Measurements from ENCODE around the gene TMEM266.

DNA sequence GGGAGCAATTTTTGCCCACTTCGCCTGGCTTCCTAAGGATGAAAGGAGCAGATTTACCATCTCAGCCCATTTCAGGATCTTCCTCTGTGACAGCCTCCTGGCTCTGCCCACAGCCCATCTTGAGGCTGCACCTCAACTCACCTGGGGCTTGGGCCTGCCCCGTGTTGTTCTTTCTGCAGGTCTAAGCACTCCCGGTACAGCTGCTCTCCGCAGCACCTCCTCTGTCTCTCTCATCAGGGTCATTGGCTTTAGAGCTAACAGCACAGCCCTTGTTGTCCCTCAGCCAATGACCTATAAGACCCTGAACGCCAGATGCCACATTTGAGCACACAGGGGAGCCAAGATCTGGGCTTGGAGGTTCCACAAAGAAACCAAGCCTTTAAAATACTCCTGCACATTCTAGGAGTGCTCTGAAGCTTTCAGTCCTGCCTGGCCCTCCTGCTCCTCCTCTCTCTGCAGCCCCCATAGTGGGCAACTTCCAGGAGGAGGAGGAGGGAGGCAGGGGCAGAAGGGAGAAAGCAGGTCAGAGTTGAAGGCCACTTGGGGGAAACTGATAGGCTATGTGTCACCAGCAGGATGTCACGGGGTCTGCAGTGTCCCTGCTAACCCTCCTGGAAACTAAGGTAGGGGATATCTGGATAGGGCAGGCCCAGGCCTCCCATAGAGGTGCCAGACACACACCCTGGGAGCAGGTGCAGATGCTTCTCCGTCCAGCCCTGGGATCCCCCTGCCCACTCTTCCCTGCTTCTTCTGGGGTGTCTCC lies 135.9 kb downstream of the TMEM266 start:
- TF ChIP-seq, protein P1, sequence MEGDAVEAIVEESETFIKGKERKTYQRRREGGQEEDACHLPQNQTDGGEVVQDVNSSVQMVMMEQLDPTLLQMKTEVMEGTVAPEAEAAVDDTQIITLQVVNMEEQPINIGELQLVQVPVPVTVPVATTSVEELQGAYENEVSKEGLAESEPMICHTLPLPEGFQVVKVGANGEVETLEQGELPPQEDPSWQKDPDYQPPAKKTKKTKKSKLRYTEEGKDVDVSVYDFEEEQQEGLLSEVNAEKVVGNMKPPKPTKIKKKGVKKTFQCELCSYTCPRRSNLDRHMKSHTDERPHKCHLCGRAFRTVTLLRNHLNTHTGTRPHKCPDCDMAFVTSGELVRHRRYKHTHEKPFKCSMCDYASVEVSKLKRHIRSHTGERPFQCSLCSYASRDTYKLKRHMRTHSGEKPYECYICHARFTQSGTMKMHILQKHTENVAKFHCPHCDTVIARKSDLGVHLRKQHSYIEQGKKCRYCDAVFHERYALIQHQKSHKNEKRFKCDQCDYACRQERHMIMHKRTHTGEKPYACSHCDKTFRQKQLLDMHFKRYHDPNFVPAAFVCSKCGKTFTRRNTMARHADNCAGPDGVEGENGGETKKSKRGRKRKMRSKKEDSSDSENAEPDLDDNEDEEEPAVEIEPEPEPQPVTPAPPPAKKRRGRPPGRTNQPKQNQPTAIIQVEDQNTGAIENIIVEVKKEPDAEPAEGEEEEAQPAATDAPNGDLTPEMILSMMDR (IDR thresholded peaks at IDR 0.05; ENCODE audit: insufficient read depth, low read length, poor library complexity, severe bottlenecking): no peak
- TF ChIP-seq EZH2phosphoT487 (conservative IDR thresholded peaks at IDR 0.05; ENCODE audit: low read length): no peak
